Urinary bladder (tissue), 4 donors: Measurements from ENCODE around the gene ARMCX5. TPM values are rescaled to one million over a fixed set of nuclear protein-coding genes. Genes with fewer than 3 reads are reported as not detected.

ENCODE experiments used
- DNase-seq: peaks from one replicate; pipeline ENCODE4 v3.0.0-alpha.2; 2015; ENCODE audit errors: extremely low spot score
- H3K27ac ChIP-seq: one replicate; pipeline ENCODE4 v1.5.1; 2013; ENCODE audit warnings: low read depth, mild to moderate bottlenecking, moderate library complexity
- H3K36me3 ChIP-seq: one replicate; pipeline ENCODE4 v1.6.1; 2013; ENCODE audit warnings: mild to moderate bottlenecking, moderate library complexity; ENCODE audit not compliant: insufficient read depth
- H3K4me1 ChIP-seq: one replicate; pipeline ENCODE4 v1.6.1; 2013; ENCODE audit warnings: mild to moderate bottlenecking, moderate library complexity; ENCODE audit not compliant: insufficient read depth
- H3K4me3 ChIP-seq: one replicate; pipeline ENCODE4 v1.5.1; 2013; ENCODE audit warnings: low read depth, low read length
- WGBS: extraction: QIAGEN DNeasy Blood & Tissue Kit; methylation state at CpG from one replicate; pipeline ENCODE4 v1.1.7; 2013; 5-methylcytosine and 5-hydroxymethylcytosine counted together
- polyA plus RNA-seq: library from polyadenylated mRNA; stranded (reverse); fragments of 200-250 nt; gene quantifications from one replicate; pipeline ENCODE4 v1.2.3, GENCODE V29; 2013
- total RNA-seq: library from RNA; depleted of rRNA; stranded (reverse); fragments of >200 nt; gene quantifications from one replicate; pipeline ENCODE4 v1.2.3, GENCODE V29; 2014
- donor health status: healthy with polysubstance abuse.
- donor health status: healthy.

The ARMCX5 gene
- total RNA-seq (24.3 TPM), polyA plus RNA-seq (11.7 TPM)

DNA sequence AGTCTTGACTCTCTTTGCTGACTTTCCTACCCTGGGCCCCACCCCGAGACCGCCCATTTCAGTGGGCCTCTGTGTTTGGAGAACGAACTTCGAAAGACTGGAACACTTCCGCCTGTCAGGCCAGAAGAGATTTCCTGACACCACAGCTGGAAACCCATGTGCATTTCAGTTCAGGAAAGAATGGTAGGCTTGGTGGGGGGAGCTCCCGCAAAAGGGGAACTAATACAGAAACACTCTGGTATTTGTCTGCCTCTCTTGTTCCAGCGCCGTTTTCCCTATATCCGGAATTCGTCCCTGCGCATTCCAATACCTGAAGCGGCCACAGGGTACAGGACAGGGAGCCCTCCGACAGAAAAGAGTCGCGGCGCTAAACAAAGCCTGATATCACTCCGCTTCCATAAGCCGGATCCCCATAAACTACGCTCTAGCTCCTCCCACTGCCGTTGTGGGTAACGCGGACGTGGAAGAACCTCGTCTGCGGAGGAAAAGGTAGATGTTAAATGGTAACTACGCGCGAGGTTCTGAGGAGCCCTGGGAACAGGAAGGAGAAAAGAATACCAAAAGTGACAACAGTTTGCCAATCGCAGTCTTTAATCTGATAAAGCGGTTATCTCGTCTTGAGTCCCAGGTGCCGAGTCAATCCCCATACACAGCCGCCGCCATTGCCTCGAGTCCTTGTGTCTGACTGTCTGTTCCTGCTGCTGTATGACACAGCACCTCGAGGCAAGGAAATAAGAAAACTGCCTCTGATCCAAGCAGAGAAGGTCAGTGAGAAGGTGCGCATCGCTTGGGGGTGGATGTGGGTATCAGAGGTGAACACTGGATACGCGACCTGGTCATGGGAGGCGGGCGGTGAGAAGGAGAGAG is at the start of gene ARMCX5:
Gene ARMCX5, plus strand, starts transcription at position 432 of the 867 bp plus-strand sequence. CDS start 2,627 bp downstream, outside the sequence.
- peak; percentile 70 for DNase-seq
- Histone ChIP-seq H3K4me3 (peak within 1 kb of the TSS; percentile 64), H3K27ac (peak within 1 kb of the TSS; percentile 74), H3K36me3 (no peaks in the 10 kb centered on the region), H3K4me1 (no peaks in the 10 kb centered on the region)
- WGBS, result under 1% methylated on average over 42 of the region's 42 CpGs

DNA sequence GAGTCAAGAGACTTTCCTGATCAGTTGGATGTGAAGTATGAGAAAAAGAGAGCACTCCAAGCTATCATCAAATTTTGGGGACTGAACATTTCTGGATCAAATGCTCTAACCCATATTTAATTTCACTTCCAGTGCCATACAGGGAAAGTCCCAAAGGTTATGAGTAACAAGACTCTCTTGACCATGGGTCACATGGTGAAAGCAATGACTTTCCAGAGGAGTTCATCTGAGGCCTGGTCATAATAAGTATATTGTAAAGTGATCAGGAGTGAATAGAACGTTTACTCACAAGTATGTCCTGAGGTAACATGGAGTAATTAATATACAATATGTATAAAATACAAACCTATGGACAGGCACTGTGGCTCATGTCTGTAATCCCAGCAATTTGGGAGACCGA is 40.7 kb upstream of the ARMCX5 start:
- no peaks in the 10 kb centered on the region for H3K36me3 ChIP-seq
- H3K4me3 ChIP-seq, result no peak overlapping the region
- no peak overlapping the region for H3K27ac ChIP-seq
- DNase-seq, result no peak
- WGBS, result 91% methylated on average over 2 of the region's 2 CpGs
- no peaks in the 10 kb centered on the region for H3K4me1 ChIP-seq

DNA sequence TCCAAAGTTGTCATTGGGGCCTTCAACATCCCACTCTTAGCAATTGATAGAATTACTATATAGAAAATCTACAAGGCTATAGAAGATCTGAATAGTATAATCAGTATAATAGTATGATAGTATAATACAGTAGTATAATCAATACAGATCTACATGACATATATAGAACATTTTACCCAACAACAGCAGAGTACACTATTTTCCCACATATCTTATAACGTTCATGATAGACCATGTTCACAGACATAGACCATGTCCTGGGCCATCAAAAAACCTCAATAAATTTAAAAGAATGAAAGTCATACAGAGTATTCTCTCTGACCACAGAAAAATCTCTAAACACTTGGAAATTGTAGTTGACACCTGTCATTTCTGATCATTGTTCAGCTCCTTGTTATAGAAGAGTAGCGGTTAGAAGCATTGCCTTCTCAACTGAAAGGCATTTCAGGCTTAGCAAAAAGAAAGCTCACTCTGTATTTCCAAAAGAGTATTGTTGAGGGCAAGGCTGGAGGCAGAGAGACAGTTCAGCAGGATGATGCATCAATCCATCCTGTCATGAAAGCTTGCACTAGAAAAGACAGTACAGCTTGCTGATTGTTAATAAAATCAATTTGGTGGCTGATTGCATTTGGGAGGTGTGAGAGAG is 38.8 kb upstream of the ARMCX5 start:
- no peak overlapping the region for H3K27ac ChIP-seq
- 82% methylated on average over 2 of the region's 2 CpGs for WGBS
- H3K36me3 ChIP-seq, result no peaks in the 10 kb centered on the region
- DNase-seq, result no peak
- H3K4me3 ChIP-seq, result no peak overlapping the region
- H3K4me1 ChIP-seq, result no peaks in the 10 kb centered on the region

DNA sequence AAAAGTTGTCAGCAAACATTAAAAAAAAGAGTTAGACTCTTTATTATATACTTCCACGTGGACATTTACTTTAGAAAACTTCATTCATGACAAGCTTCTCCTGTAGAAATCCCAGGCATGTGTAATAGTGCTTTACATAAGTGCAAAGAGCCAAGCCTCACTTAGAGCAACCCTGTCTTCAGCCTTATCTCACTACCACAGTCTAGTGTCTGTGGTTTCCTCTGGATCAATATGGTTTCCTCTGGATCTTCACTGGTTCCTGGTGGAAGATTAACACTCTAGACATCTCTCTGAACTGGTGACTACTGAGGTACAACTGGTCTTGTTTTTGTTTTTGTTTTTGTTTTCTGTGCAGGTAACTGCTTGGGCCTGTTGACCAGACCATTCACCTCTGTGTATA is 18.4 kb upstream of the ARMCX5 start:
- no peaks in the 10 kb centered on the region for H3K4me1 ChIP-seq
- no peak overlapping the region for H3K4me3 ChIP-seq

DNA sequence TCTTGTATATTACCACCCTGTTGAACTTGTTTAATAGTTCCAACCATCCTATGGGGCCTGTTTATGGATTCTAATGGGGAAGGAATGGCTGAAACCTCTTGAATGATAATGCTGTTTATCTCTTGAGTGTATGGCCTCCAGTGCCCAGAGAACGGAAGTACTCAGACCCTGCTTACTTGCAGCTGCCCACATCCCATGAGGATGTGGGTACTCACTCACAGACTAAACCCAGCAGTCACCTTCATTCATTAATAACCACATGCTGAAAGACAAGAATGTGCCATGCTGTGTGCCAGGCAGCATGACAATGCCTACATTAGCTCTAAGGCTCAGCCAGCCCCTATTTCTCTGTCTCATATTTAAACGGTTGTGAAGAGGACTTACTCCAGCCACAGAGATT is 5.9 kb upstream of the ARMCX5 start:
- no peak overlapping the region for H3K27ac ChIP-seq
- H3K4me3 ChIP-seq, result no peak overlapping the region
- WGBS, result 78% methylated on average over 2 of the region's 2 CpGs
- DNase-seq, result no peak
- H3K4me1 ChIP-seq, result no peaks in the 10 kb centered on the region
- H3K36me3 ChIP-seq, result no peaks in the 10 kb centered on the region

More for the DNA sequence above, 18.4 kb upstream of the ARMCX5 start:
- Histone ChIP-seq H3K27ac (no peak overlapping the region), H3K36me3 (no peaks in the 10 kb centered on the region)
- DNase-seq, result no peak
- 36% methylated on average over 1 of the region's 1 CpG for WGBS

DNA sequence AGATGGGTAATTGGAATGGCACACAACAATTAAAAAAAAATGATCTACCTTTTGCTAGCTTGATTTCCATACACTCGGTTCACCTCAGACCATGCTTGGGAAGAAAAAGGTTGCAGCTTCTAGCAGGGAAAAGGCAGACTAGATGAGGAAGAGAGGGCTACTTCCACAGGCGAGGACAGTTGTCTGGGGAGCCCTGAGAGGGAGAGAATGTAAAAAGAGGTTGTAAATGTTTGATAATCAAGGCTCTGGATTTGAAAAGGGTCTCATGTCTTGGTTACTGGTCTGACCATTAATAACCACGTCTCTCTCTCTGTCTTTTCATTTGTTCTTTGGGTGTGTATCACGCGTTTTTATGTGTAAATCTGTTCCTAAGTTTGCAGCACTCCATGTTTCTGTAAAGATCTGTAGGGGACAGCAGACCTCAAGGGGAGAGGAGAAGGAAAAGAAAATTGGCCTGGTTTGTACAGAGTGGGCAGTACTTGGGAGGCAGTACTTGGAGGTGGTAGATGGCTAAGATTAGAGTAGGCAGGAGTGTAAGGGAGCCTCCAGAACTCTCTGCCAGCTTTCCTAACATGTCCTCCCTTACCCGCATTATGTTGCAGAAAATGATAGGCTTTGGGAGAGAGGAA is 750 bp downstream of the ARMCX5 start:
- Histone ChIP-seq H3K4me3 (peak overlapping the region; percentile 64), H3K36me3 (no peaks in the 10 kb centered on the region), H3K4me1 (no peaks in the 10 kb centered on the region), H3K27ac (peak overlapping the region; percentile 71)
- DNase-seq, result no peak
- WGBS, result 4% methylated on average over 6 of the region's 6 CpGs

DNA sequence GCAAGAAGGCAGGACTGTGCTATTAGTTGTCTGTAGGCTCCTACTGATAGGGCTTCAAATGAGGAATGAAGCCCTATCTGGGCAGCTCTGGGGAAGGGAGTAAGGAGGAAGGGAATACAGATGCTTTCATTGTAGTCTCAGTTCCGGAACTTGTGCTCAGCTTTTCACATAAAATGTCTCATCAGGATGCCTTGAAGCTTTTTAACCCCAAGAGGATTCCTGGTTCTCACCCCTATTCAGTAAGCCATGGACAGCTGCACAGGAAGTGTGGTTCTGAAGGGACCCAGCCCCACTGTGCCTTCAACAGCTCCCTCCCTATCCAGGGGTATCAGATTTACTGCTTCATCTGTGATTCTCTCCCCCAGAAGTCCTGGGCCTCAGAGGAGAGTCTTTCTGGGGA is 5.0 kb downstream of the ARMCX5 start:
- DNase-seq, result no peak
- WGBS, result 54% methylated on average over 1 of the region's 1 CpG
- Histone ChIP-seq H3K4me1 (no peaks in the 10 kb centered on the region), H3K4me3 (no peak overlapping the region), H3K27ac (no peak overlapping the region), H3K36me3 (no peaks in the 10 kb centered on the region)

DNA sequence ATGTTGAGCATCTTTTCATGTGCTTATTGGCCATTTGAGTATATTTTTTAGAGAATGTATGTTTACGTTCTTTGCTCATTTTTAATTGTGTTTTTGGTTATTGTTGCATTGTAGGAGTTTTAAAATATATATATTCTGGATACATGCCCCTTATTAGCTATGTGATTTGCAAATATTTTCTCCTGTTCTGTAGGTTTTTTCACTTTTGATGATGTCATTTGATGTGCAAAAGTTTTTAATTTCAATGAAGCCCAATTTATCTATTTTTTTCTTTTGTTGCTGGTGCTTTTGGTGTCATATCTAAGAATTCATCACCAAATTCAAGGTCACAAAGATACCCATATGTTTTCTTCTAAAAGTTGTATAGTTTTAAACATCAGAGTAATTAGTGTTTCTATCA is 6.8 kb downstream of the ARMCX5 start:
- no peak overlapping the region for H3K4me3 ChIP-seq
- 92% methylated on average over 1 of the region's 1 CpG for WGBS
- DNase-seq, result no peak
- H3K36me3 ChIP-seq, result peaks cover 2% of the 10 kb centered on the region
- H3K4me1 ChIP-seq, result no peaks in the 10 kb centered on the region
- no peak overlapping the region for H3K27ac ChIP-seq

DNA sequence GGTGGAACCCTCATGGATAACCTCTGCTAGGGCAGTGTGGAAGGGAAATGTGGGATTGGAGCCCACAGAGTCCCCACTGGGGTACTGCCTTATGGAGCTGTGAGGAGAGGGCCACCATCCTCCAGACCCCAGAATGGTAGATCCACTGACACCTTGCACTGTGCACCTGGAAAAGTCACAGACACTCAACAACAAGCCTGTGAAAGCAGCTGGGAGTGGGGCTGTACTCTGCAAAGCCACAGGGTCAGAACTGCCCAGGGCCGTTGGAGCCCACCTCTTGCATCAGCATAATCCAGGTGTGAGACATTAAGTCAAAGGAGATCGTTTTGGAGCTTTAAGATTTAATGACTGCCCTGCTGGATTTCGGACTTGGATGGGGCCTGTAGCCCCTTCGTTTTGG is 11.6 kb downstream of the ARMCX5 start:
- no peaks in the 10 kb centered on the region for H3K4me1 ChIP-seq
- no peak for DNase-seq
- 85% methylated on average over 4 of the region's 4 CpGs for WGBS

DNA sequence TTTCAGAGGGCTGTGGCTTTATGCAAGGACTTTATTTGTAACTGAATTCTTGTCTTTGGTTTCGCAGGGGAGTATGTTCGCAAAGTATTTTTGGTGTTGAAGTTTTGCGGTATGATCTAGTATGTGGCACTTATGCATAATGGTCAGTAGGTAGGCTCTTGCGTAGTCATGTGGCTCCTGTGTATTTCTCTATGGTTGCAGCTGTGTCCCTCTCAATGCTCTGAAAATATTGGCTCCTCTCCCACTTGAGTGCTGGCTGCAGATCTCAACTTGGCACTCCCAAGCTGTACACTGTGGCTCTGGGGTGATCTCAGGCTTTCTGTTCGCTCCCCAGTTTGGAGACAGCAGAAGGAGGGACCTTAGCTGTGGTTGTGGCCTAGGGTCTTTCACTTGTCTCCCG is 24.8 kb downstream of the ARMCX5 start:
- Histone ChIP-seq H3K4me3 (no peak overlapping the region), H3K36me3 (no peaks in the 10 kb centered on the region), H3K27ac (no peak overlapping the region), H3K4me1 (no peaks in the 10 kb centered on the region)
- 79% methylated on average over 6 of the region's 6 CpGs for WGBS
- DNase-seq, result no peak

More for the DNA sequence above, 11.6 kb downstream of the ARMCX5 start:
- Histone ChIP-seq H3K4me3 (no peak overlapping the region), H3K36me3 (peaks cover 2% of the 10 kb centered on the region), H3K27ac (no peak overlapping the region)

DNA sequence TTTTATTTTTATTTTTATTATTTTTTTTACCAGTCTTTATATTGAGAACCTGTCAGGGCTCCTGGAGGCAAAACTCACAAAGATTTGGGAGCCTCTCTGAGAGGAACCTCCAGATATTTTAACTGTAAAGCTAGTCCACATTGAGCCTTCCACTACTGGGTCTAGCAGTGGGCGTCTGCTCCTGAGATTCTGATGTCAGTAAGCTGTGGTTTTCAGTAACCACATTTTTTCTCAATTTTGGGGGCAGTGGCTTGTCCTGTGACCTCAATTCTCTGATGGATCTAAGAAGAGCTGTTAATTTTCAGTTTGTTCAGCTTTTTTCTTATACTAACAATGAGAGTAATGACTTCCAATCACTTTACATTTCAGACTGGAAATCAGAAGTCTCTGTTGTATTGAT is 28.3 kb downstream of the ARMCX5 start:
- Histone ChIP-seq H3K36me3 (no peaks in the 10 kb centered on the region), H3K27ac (no peak overlapping the region), H3K4me3 (no peak overlapping the region), H3K4me1 (no peaks in the 10 kb centered on the region)
- 84% methylated on average over 1 of the region's 1 CpG for WGBS
- DNase-seq, result no peak

DNA sequence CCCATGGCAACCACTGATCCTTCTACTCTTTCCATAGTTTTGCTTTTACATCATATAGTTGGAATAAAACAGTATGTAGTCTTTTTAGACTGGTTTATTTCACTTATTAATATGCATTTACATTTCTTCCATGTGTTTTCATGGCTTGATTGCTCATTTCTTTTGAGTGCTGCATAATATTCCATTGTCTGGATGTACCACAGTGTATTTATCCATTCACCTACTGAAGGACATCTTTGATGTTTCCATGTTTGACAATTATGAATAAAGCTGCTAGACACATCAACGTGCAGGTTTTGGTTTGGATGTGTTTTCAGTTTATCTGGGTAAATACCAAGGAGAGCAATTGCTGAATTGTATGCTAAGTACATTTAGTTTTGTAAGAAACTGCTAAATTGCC is 38.2 kb downstream of the ARMCX5 start:
- Histone ChIP-seq H3K27ac (no peak overlapping the region), H3K4me1 (no peaks in the 10 kb centered on the region), H3K4me3 (no peak overlapping the region), H3K36me3 (no peaks in the 10 kb centered on the region)
- DNase-seq, result no peak
- WGBS, result 98% methylated on average over 1 of the region's 1 CpG

DNA sequence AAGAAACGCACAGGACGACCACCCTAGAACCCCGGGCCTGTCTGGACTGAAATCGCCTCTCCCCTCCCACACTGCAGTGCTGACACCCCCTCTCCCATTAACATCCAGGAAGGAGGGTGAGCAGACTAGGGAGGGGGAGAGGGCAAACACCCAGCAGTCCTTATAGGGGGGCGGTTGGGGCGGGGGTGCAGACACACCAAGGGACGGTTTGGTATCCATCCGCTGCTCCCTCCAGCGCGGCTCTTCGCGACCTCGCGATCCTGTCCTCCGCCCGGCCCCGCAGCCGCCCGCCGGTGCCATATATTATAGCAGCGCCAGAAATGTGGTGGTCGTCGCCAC is 51.6 kb downstream of the ARMCX5 start:
- H3K4me1 ChIP-seq, result no peaks in the 10 kb centered on the region
- 2% methylated on average over 23 of the region's 23 CpGs for WGBS
- no peaks in the 10 kb centered on the region for H3K36me3 ChIP-seq
- no peak for DNase-seq
- peak overlapping the region; percentile 68 for H3K4me3 ChIP-seq
- peak overlapping the region; percentile 23 for H3K27ac ChIP-seq
